GM13976 (cell line): Measurements from ENCODE around the gene EP400.

Experiments
- DNase-seq: peaks from one replicate; pipeline ENCODE4 v3.0.0; 2012; ENCODE audit warnings: low spot score
- in situ Hi-C: fragments of 300-500 bp; cut with MboI; formaldehyde crosslinking; loops from one replicate; pipeline ENCODE4 v1.12.0; 2022; ENCODE audit warnings: low sequenced_read_pairs, mixed read lengths, inconsistent platforms; ENCODE audit not compliant: unreplicated experiment
- TF ChIP-seq, protein P1 (sequence below): IDR thresholded peaks from 2 replicates; pipeline ENCODE4 v1.5.1; 2012; ENCODE audit warnings: borderline replicate concordance, mild to moderate bottlenecking; ENCODE audit not compliant: insufficient read depth; ENCODE audit errors: extremely low read depth, missing control alignments, control extremely low read depth

The EP400 gene

GRCh38 chr12:132066345-132066685 lies 116.6 kb downstream of the EP400 start:
- in situ Hi-C loops, result no loop called here
- DNase-seq, result peak; percentile 74

GRCh38 chr12:132066749-132067148 lies 117.0 kb downstream of the EP400 start:
- no peak for DNase-seq
- TF ChIP-seq, protein P1, sequence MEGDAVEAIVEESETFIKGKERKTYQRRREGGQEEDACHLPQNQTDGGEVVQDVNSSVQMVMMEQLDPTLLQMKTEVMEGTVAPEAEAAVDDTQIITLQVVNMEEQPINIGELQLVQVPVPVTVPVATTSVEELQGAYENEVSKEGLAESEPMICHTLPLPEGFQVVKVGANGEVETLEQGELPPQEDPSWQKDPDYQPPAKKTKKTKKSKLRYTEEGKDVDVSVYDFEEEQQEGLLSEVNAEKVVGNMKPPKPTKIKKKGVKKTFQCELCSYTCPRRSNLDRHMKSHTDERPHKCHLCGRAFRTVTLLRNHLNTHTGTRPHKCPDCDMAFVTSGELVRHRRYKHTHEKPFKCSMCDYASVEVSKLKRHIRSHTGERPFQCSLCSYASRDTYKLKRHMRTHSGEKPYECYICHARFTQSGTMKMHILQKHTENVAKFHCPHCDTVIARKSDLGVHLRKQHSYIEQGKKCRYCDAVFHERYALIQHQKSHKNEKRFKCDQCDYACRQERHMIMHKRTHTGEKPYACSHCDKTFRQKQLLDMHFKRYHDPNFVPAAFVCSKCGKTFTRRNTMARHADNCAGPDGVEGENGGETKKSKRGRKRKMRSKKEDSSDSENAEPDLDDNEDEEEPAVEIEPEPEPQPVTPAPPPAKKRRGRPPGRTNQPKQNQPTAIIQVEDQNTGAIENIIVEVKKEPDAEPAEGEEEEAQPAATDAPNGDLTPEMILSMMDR, result no peak
- in situ Hi-C loops, result no loop called here

More at GRCh38 chr12:132066345-132066685, 116.6 kb downstream of the EP400 start:
- TF ChIP-seq, protein P1, result no peak

- in situ Hi-C loops, result no loop called here
- no peak for DNase-seq
- TF ChIP-seq, protein P1, result no peak
These were observed 117.4 kb downstream of the EP400 start for GRCh38 chr12:132067182-132067581.

DNA sequence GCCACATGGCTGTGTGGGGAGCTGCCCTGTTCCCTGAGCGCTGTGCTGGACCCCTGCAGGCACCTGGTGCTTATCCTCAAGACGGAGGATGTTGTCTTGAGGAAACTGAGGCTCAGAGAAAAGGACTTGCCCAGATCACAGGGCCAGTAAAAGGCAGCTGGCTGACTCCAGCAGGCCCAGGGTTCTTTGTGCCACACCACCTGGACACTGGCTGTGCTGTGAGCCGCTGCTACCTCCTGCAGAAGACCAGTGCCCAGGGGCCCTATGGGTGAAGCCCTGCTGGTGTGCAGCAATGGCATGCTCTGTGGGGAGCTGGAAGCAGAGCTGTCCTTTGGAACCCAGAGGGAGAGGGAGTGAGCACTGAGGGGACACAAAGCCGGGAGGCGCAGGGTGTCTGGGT lies 118.5 kb downstream of the EP400 start:
- in situ Hi-C loops, result no loop called here
- DNase-seq, result no peak
- TF ChIP-seq, protein P1, result no peak

- TF ChIP-seq, protein P1, result no peak
- in situ Hi-C loops, result no loop called here
- no peak for DNase-seq
These were observed 119.7 kb downstream of the EP400 start for GRCh38 chr12:132069336-132069985.

DNA sequence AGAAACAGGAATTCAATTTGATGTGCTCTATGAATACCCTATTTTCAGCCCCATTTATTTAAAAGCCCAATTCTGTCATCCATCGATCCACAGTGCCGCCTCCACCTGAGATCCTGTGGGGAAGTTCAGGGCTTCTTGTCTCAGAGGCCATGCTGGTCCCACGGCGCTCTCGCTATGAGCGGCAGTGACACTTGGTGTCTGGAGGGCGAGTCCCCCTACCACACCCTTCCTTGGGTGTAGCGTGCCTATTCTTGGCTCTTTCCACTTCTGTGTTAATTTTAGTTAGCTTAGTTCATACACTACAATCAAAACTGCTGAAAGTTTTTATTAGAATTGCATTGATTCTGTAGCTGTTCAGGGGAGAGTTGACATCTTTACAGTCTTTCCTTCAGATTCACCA lies 120.6 kb downstream of the EP400 start:
- DNase-seq, result no peak
- TF ChIP-seq, protein P1, result no peak
- in situ Hi-C loops, result no loop called here

DNA sequence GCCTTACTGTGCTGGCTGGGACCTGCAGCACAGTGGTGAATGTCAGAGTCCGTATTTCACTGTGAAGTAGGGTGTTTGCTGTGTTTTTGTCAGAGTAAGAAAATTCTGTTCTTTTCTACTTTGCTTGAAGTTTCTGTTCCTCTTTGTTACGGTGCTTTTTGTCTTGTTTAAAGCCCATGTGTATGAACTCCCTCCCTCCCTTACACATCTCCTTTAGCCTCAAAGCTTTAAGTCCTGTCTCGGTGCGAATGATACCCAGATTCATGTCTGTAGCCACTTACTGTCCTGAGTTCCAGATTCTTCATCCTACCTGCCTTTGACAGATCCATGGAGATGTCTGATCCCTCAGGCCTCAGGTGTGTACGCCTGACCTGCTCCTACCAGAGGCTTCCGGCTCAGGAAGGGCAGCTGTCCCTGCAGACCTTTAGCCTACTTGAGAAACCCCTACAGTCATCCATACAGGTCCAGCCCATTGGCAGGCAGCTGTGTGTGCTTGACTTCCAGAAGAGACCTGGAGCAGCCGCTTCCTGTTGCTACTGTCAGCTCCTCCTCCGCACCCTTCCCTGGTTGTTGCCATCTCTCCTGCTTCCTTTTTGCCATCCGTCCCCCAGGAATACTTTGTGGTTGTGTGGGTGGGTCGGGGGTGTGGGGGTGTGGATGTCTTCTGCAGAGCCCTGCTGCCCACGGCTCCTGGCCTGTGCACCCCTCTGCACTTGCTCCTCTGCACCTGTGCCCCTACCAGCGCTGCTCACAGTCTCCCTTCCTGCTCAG lies 121.5 kb downstream of the EP400 start:
- in situ Hi-C loops, result no loop called here
- DNase-seq, result peak; percentile 83
- TF ChIP-seq, protein P1, result no peak
